Prostate gland (tissue), 2 donors: Measurements from ENCODE around the gene CGB5. TPM values are rescaled to one million over a fixed set of nuclear protein-coding genes. Genes with fewer than 3 reads are reported as not detected.

ENCODE experiments used
- DNase-seq: peaks from one replicate; pipeline ENCODE4 v3.0.0-alpha.2; 2019; ENCODE audit warnings: low spot score
- H3K27ac ChIP-seq, 2 donors: fragments of 200-600 bp; sonication (generic); 2 replicates each; pipeline ENCODE4 v1.5.1; 2017 to 2019
- H3K27me3 ChIP-seq: fragments of 200-600 bp; sonication (generic); replicated peaks from 2 replicates; pipeline ENCODE4 v1.5.1; 2019; ENCODE audit not compliant: insufficient read depth
- H3K36me3 ChIP-seq, 2 donors: fragments of 200-600 bp; sonication (generic); 1 replicate in 1 of 2; 2 replicates in 1 of 2; pipeline versions ENCODE4 v1.5.1 to v1.8.1; 2017 to 2019
- H3K4me1 ChIP-seq: fragments of 200-600 bp; sonication (generic); replicated peaks from 2 replicates; pipeline ENCODE4 v1.5.1; 2019
- H3K4me3 ChIP-seq, 2 donors: fragments of 200-600 bp; sonication (generic); 2 replicates each; pipeline ENCODE4 v1.5.1; 2017 to 2019
- H3K9me3 ChIP-seq: fragments of 200-600 bp; sonication (generic); 2 replicates; pipeline ENCODE4 v1.5.1; 2017
- POLR2A ChIP-seq: fragments of 450-650 bp; IDR thresholded peaks from one replicate; pipeline ENCODE4 v1.6.1; 2016; ENCODE audit warnings: antibody characterized with exemption, mild to moderate bottlenecking
- POLR2AphosphoS5 ChIP-seq: sonication (generic); formaldehyde crosslinking; IDR thresholded peaks from one replicate; pipeline ENCODE4 v1.6.1; 2017; ENCODE audit warnings: antibody characterized with exemption
- WGBS: methylation state at CpG from one replicate; pipeline ENCODE4 v1.1.5; 2018; 5-methylcytosine and 5-hydroxymethylcytosine counted together
- intact Hi-C: fragments of 100-400 bp; cut with DNase I; formaldehyde crosslinking; loops from one replicate; pipeline ENCODE4 v1.14.2; 2022
- total RNA-seq, 2 donors: library from RNA; depleted of rRNA; stranded (reverse); fragments of >200 nt; gene quantifications; one replicate each; pipeline ENCODE4 v1.1.0, GENCODE V29; 2016
- TF ChIP-seq, protein P1 (sequence below), 4 experiments: fragments of 200-600 bp in 2 of 4; fragments of 450-650 bp in 2 of 4; sonication (generic) in 2 of 4; IDR thresholded peaks; 1 replicate in 3 of 4; 2 replicates in 1 of 4; pipeline ENCODE4 v1.5.1; 2016 to 2019; ENCODE audit warnings: antibody characterized with exemption in 4 of 4, mild to moderate bottlenecking in 2 of 4, moderate library complexity in 2 of 4

The CGB5 gene
- total RNA-seq, 2 donors from 2014 or later: not detected

GRCh38 chr19:49065905-49066512 lies 22.4 kb downstream of the CGB5 start:
- intact Hi-C loops: no loop called here
- H3K36me3 ChIP-seq: no peaks in the 10 kb centered on the region
- H3K27ac ChIP-seq: no peak overlapping the region
- no peak for DNase-seq
- no peaks in the 10 kb centered on the region for H3K9me3 ChIP-seq
- TF ChIP-seq POLR2A (no peak), POLR2AphosphoS5 (no peak)
- TF ChIP-seq, protein P1, sequence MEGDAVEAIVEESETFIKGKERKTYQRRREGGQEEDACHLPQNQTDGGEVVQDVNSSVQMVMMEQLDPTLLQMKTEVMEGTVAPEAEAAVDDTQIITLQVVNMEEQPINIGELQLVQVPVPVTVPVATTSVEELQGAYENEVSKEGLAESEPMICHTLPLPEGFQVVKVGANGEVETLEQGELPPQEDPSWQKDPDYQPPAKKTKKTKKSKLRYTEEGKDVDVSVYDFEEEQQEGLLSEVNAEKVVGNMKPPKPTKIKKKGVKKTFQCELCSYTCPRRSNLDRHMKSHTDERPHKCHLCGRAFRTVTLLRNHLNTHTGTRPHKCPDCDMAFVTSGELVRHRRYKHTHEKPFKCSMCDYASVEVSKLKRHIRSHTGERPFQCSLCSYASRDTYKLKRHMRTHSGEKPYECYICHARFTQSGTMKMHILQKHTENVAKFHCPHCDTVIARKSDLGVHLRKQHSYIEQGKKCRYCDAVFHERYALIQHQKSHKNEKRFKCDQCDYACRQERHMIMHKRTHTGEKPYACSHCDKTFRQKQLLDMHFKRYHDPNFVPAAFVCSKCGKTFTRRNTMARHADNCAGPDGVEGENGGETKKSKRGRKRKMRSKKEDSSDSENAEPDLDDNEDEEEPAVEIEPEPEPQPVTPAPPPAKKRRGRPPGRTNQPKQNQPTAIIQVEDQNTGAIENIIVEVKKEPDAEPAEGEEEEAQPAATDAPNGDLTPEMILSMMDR (IDR thresholded peaks at IDR 0.05): no peak
- no peak overlapping the region for H3K4me3 ChIP-seq
- 71% methylated on average over 13 of the region's 13 CpGs for WGBS
- no peaks in the 10 kb centered on the region for H3K4me1 ChIP-seq
- H3K27me3 ChIP-seq: no peaks in the 10 kb centered on the region

GRCh38 chr19:49067554-49067953 lies 23.9 kb downstream of the CGB5 start:
- Histone ChIP-seq H3K27me3 (no peaks in the 10 kb centered on the region), H3K27ac (no peak overlapping the region)
- WGBS: 63% methylated on average over 3 of the region's 3 CpGs

GRCh38 chr19:49069026-49069425 lies 25.4 kb downstream of the CGB5 start:
- intact Hi-C loops: no loop called here
- no peak overlapping the region for H3K27ac ChIP-seq
- 96% methylated on average over 9 of the region's 9 CpGs for WGBS
- H3K4me3 ChIP-seq: no peak overlapping the region
- TF ChIP-seq POLR2AphosphoS5: no peak
- TF ChIP-seq, protein P1 (IDR thresholded peaks at IDR 0.05): no peak
- TF ChIP-seq POLR2A: no peak
- H3K36me3 ChIP-seq: no peaks in the 10 kb centered on the region
- H3K4me1 ChIP-seq: no peaks in the 10 kb centered on the region
- no peaks in the 10 kb centered on the region for H3K9me3 ChIP-seq
- H3K27me3 ChIP-seq: peaks cover 4% of the 10 kb centered on the region
- no peak for DNase-seq

More at GRCh38 chr19:49067554-49067953, 23.9 kb downstream of the CGB5 start:
- Histone ChIP-seq H3K9me3 (no peaks in the 10 kb centered on the region), H3K36me3 (no peaks in the 10 kb centered on the region), H3K4me1 (no peaks in the 10 kb centered on the region), H3K4me3 (no peak overlapping the region)
- intact Hi-C loops: no loop called here
- TF ChIP-seq POLR2AphosphoS5: no peak
- TF ChIP-seq, protein P1 (IDR thresholded peaks at IDR 0.05): no peak
- TF ChIP-seq POLR2A: no peak
- no peak for DNase-seq

DNA sequence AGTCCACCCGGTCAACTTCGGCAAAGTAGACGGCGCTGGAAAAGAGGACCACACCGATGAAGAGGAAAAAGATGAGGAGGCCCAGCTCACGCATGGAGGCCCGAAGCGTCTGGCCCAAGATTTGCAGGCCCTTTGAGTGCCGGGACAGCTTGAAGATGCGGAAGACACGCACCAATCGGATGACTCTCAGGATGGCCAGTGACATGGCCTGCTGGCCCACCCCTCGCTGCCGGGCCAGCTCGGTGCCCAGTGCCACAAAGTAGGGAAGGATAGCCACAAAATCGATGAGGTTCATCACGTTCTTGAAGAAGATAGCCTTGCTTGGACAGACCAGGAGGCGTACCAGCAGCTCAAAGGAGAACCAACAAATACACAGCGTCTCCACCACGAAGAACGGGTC lies 26.8 kb downstream of the CGB5 start:
- Histone ChIP-seq H3K27ac (no peak overlapping the region), H3K4me3 (no peak overlapping the region), H3K4me1 (no peaks in the 10 kb centered on the region), H3K9me3 (no peaks in the 10 kb centered on the region), H3K36me3 (no peaks in the 10 kb centered on the region), H3K27me3 (peaks cover 4% of the 10 kb centered on the region)
- TF ChIP-seq POLR2A: no peak
- no peak for TF ChIP-seq POLR2AphosphoS5
- TF ChIP-seq, protein P1 (IDR thresholded peaks at IDR 0.05): no peak
- intact Hi-C loops: no loop called here
- 97% methylated on average over 21 of the region's 21 CpGs for WGBS
- no peak for DNase-seq

DNA sequence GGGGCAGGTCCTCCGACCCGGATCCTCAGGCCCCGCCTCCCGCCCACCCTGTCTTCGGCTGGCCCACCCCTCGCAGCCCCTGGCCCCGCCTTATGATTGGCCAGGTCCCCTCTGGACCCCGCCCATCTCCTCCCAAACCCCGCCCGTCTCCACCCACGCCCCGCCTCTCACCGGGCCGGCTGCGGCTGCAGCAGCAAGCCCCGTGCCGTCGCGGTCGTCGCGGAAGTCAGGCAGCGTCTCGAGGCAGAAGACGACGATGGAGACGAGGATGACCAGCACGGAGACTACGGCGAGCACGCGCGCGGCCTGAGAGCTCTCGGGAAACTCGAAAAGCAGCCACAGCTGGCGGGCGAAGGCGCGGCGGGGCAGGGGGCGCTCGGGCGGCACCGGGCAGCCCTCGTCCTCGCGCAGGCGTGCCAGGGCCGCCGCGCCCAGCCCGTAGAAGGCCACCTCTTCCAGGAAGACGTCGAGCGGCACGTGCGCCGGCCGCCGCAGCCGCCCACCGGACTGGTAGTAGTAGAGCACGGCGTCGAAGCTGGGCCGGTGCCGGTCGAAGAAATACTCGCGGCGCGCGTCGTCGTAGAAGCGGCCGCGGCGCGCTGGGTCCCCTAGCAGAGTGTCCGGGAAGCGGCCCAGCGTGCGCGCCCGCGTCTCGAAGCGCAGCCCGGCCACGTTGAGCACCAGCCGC lies 28.4 kb downstream of the CGB5 start:
- intact Hi-C loops: no loop called here
- 4% methylated on average over 93 of the region's 93 CpGs for WGBS
- H3K9me3 ChIP-seq: no peaks in the 10 kb centered on the region
- no peaks in the 10 kb centered on the region for H3K36me3 ChIP-seq
- TF ChIP-seq, protein P1 (IDR thresholded peaks at IDR 0.05): no peak
- no peaks in the 10 kb centered on the region for H3K4me1 ChIP-seq
- H3K4me3 ChIP-seq: no peak overlapping the region
- no peak for DNase-seq
- no peak overlapping the region for H3K27ac ChIP-seq
- H3K27me3 ChIP-seq: peaks cover 4% of the 10 kb centered on the region
